GM12891 (cell line): ENCODE measurements around the gene SLC17A9.

ENCODE experiments used
- PAX5 ChIP-seq: IDR thresholded peaks from 2 replicates; pipeline ENCODE4 v1.6.1; 2011; ENCODE audit warnings: low read length, moderate library complexity, mild to moderate bottlenecking; ENCODE audit not compliant: insufficient read depth, severe bottlenecking
- POLR2A ChIP-seq: IDR thresholded peaks from 2 replicates; pipeline ENCODE4 v1.6.1; 2011; ENCODE audit warnings: low read depth, low read length, control low read depth
- POLR2AphosphoS5 ChIP-seq: IDR thresholded peaks from 2 replicates; pipeline ENCODE4 v1.6.1; 2011; ENCODE audit warnings: low read depth, low read length, control low read depth
- TAF1 ChIP-seq: IDR thresholded peaks from 2 replicates; pipeline ENCODE4 v1.6.1; 2011; ENCODE audit warnings: low read depth, low read length, control low read depth

DNA sequence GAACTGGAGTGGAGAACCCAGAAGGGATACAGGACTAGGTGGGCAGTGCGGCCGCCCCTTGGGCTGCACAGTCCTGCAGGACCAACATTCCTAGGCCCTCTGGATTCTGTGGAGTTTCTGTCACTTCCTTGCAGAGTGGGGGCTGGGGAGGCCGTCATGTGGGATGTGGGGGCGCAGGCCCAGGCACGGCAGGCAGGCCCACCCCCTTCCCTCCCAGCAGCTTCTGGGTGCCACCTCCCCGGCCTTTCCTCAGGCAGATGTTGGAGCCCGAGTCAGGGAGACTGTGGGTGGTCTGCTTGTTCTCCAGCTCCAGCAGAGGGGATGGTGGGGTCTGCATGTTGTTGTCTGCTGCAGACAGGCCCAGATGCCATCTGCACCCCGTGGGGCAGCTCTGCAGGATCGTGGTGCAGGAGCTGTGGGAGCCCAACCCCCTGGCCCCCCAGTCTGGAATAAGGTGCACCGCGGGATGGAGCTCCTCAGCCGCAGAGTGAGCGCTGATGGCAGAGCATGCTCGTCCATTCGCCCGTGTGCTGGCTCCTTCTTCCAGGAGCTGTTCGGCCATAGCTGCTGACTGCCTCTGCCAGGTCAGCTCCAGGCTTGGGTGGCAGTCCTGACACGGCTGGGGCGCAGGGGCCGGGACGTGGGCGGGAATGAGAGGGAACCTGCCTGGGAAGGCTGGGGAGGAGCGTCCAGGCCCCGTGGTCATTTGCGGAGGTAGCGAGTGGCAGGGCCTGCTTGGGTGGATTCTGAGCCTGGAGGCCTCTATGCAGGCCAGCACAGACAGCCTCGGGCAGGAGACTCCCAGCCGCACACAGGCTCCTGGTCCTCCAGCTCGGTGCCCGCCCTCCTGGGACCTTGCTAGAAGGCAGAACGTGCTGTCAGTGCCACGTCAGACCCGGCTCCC, 18.1 kb downstream of the SLC17A9 start:
- TF ChIP-seq POLR2AphosphoS5 (no peak), POLR2A (no peak), PAX5 (no peak), TAF1 (no peak)
